Measurements from ENCODE around the gene PPP1R3E.

GRCh38 chr14:23326491-23327332 lies 24.1 kb upstream of the PPP1R3E start:
- TF ChIP-seq CTCF (IDR thresholded peaks at IDR 0.05): no peak
- TF ChIP-seq EP300 (IDR thresholded peaks at IDR 0.05): no peak
- no peak for TF ChIP-seq POLR2A (IDR thresholded peaks at IDR 0.05)
- TF ChIP-seq POLR2AphosphoS5 (IDR thresholded peaks at IDR 0.05): no peak
